GM10847 (cell line): ENCODE results near the gene POU2F2.

Experiments
- POLR2A ChIP-seq: IDR thresholded peaks from 2 replicates; pipeline ENCODE4 v1.6.1; 2011; ENCODE audit not compliant: insufficient read length; ENCODE audit errors: extremely low read depth

Gene POU2F2

GRCh38 chr19:42098781-42099180, 33.5 kb downstream of the POU2F2 start:
- TF ChIP-seq POLR2A: no peak

- no peak for TF ChIP-seq POLR2A
These were observed 34.8 kb downstream of the POU2F2 start for GRCh38 chr19:42097461-42097860.

GRCh38 chr19:42096255-42096837, 35.9 kb downstream of the POU2F2 start:
- TF ChIP-seq POLR2A: no peak

GRCh38 chr19:42095814-42096230, 36.4 kb downstream of the POU2F2 start:
- TF ChIP-seq POLR2A: no peak

- no peak for TF ChIP-seq POLR2A
These were observed 37.0 kb downstream of the POU2F2 start for GRCh38 chr19:42095142-42095813.

- no peak for TF ChIP-seq POLR2A
These were observed 38.3 kb downstream of the POU2F2 start for GRCh38 chr19:42093926-42094325.

GRCh38 chr19:42093505-42093904, 38.7 kb downstream of the POU2F2 start:
- TF ChIP-seq POLR2A: no peak

- no peak for TF ChIP-seq POLR2A
These were observed 39.9 kb downstream of the POU2F2 start for GRCh38 chr19:42092350-42092749.

GRCh38 chr19:42091742-42092141, 40.5 kb downstream of the POU2F2 start:
- TF ChIP-seq POLR2A: no peak

GRCh38 chr19:42091300-42091699, 40.9 kb downstream of the POU2F2 start:
- no peak for TF ChIP-seq POLR2A

GRCh38 chr19:42090672-42091071, 41.6 kb downstream of the POU2F2 start:
- no peak for TF ChIP-seq POLR2A

- no peak for TF ChIP-seq POLR2A
These were observed 42.5 kb downstream of the POU2F2 start for GRCh38 chr19:42089772-42090171.

- TF ChIP-seq POLR2A: no peak
These were observed 43.0 kb downstream of the POU2F2 start for GRCh38 chr19:42089191-42089750.

GRCh38 chr19:42088471-42089190, 43.6 kb downstream of the POU2F2 start:
- TF ChIP-seq POLR2A: no peak

GRCh38 chr19:42086770-42087550, 45.3 kb downstream of the POU2F2 start:
- no peak for TF ChIP-seq POLR2A
